H54 (cell line): ENCODE data around the gene MAP7D1.

Experiments
- DNase-seq: peaks from one replicate; pipeline ENCODE4 v3.0.0; 2011; ENCODE audit warnings: low spot score, mixed read lengths; ENCODE audit not compliant: insufficient read length
- FAIRE-seq: peaks from 3 replicates; lab custom pipeline; 2011; peaks lifted over from hg19 to GRCh38; lab: Jason Lieb, UNC
- POLR2A ChIP-seq: IDR thresholded peaks from 2 replicates; pipeline ENCODE4 v1.6.1; 2011; ENCODE audit warnings: low read depth, mild to moderate bottlenecking, low read length

MAP7D1 gene

GRCh38 chr1:36162680-36163239 lies 6.8 kb downstream of the MAP7D1 start:
- DNase-seq (no peak), FAIRE-seq (no peak)

GRCh38 chr1:36163426-36163825 lies 7.5 kb downstream of the MAP7D1 start:
- TF ChIP-seq POLR2A, result no peak
- DNase-seq, result no peak
- FAIRE-seq, result no peak

More at GRCh38 chr1:36162680-36163239, 6.8 kb downstream of the MAP7D1 start:
- TF ChIP-seq POLR2A, result no peak

- FAIRE-seq, result no peak
- DNase-seq, result no peak
- no peak for TF ChIP-seq POLR2A
Observed at GRCh38 chr1:36164361-36164760, 8.4 kb downstream of the MAP7D1 start.

- FAIRE-seq (no peak), DNase-seq (no peak)
- TF ChIP-seq POLR2A, result no peak
Observed at GRCh38 chr1:36165145-36165544, 9.2 kb downstream of the MAP7D1 start.

- DNase-seq (no peak), FAIRE-seq (no peak)
- no peak for TF ChIP-seq POLR2A
Observed at GRCh38 chr1:36166136-36166535, 10.2 kb downstream of the MAP7D1 start.

GRCh38 chr1:36166938-36167905 lies 11.3 kb downstream of the MAP7D1 start:
- no peak for TF ChIP-seq POLR2A

GRCh38 chr1:36168514-36168913 lies 12.6 kb downstream of the MAP7D1 start:
- FAIRE-seq (no peak), DNase-seq (no peak)
- TF ChIP-seq POLR2A, result no peak

More at GRCh38 chr1:36166938-36167905, 11.3 kb downstream of the MAP7D1 start:
- no peak for FAIRE-seq
- DNase-seq, result no peak

- FAIRE-seq (no peak), DNase-seq (no peak)
- no peak for TF ChIP-seq POLR2A
Observed at GRCh38 chr1:36170643-36171412, 14.9 kb downstream of the MAP7D1 start.

GRCh38 chr1:36172017-36172747 lies 16.2 kb downstream of the MAP7D1 start:
- DNase-seq (no peak), FAIRE-seq (no peak)
- TF ChIP-seq POLR2A, result no peak

GRCh38 chr1:36172983-36173382 lies 17.0 kb downstream of the MAP7D1 start:
- FAIRE-seq, result peak; percentile 85
- peak; percentile 98 for DNase-seq

GRCh38 chr1:36174713-36175112 lies 18.8 kb downstream of the MAP7D1 start:
- DNase-seq (no peak), FAIRE-seq (no peak)
- no peak for TF ChIP-seq POLR2A

More at GRCh38 chr1:36172983-36173382, 17.0 kb downstream of the MAP7D1 start:
- TF ChIP-seq POLR2A, result no peak

GRCh38 chr1:36175137-36176095 lies 19.5 kb downstream of the MAP7D1 start:
- DNase-seq (no peak), FAIRE-seq (no peak)
- no peak for TF ChIP-seq POLR2A
